Parathyroid adenoma (tissue), 2 donors: Measurements from ENCODE around the gene POLR1E.

Experiments used
- H2AFZ ChIP-seq: fragments of 300-600 bp; sonication (generic); one replicate; pipeline ENCODE4 v1.7.0; 2017; ENCODE audit warnings: antibody characterized with exemption, mild to moderate bottlenecking
- H3K27ac ChIP-seq: fragments of 300-600 bp; sonication (generic); one replicate; pipeline ENCODE4 v1.7.0; 2017
- H3K27me3 ChIP-seq: fragments of 300-600 bp; sonication (generic); one replicate; pipeline ENCODE4 v1.7.0; 2017; ENCODE audit warnings: low read length; ENCODE audit not compliant: control insufficient read depth, insufficient read depth
- H3K36me3 ChIP-seq: fragments of 300-600 bp; sonication (generic); one replicate; pipeline ENCODE4 v1.7.0; 2017; ENCODE audit warnings: low read length; ENCODE audit not compliant: control insufficient read depth, insufficient read depth
- H3K4me1 ChIP-seq: fragments of 300-600 bp; sonication (generic); one replicate; pipeline ENCODE4 v1.7.0; 2017; ENCODE audit warnings: control low read depth
- H3K4me2 ChIP-seq: fragments of 300-600 bp; sonication (generic); one replicate; pipeline ENCODE4 v1.7.0; 2017; ENCODE audit warnings: low read length
- H3K4me3 ChIP-seq: fragments of 300-600 bp; sonication (generic); one replicate; pipeline ENCODE4 v1.7.0; 2017; ENCODE audit warnings: low read depth, low read length
- H3K79me2 ChIP-seq: fragments of 300-600 bp; sonication (generic); one replicate; pipeline ENCODE4 v1.7.0; 2017; ENCODE audit warnings: control low read depth
- H3K9ac ChIP-seq: fragments of 300-600 bp; sonication (generic); one replicate; pipeline ENCODE4 v1.7.0; 2017; ENCODE audit warnings: mild to moderate bottlenecking
- H3K9me3 ChIP-seq: fragments of 300-600 bp; sonication (generic); one replicate; pipeline ENCODE4 v1.7.0; 2017; ENCODE audit warnings: low read length; ENCODE audit not compliant: control insufficient read depth
- TF ChIP-seq, protein P1 (sequence below): fragments of 300-600 bp; sonication (generic); IDR thresholded peaks from one replicate; pipeline ENCODE4 v1.7.0; 2017; ENCODE audit warnings: antibody characterized with exemption, mild to moderate bottlenecking
- donor health status: primary hyperparathyroidism.

POLR1E gene

DNA sequence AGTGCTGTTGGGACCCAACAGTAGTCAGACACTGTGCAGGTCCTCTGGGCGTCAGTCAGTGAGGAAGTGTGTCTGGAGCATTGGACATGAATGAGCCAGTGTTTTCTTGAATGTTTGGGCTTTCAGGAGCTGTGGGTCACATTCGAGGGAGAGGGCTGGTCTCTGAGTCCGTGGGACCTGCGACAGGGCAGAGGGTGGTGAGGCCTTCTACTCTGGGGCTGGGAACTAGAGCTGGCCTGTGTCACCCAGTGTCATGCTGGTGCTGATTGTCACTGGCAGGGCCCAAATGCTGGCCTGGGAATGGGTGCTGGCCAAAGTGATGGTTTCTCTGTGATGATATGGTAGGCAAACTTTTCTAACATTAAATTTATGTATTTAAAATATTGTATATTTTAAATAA is 10.3 kb downstream of the POLR1E start:
- no peak overlapping the region for H3K9ac ChIP-seq
- H3K27me3 ChIP-seq: no peaks in the 10 kb centered on the region
- no peak overlapping the region for H2AFZ ChIP-seq
- no peaks in the 10 kb centered on the region for H3K36me3 ChIP-seq
- no peaks in the 10 kb centered on the region for H3K79me2 ChIP-seq
- H3K4me2 ChIP-seq: no peak overlapping the region
- no peaks in the 10 kb centered on the region for H3K9me3 ChIP-seq
- H3K4me3 ChIP-seq: no peak overlapping the region
- H3K27ac ChIP-seq: no peak overlapping the region
- TF ChIP-seq, protein P1, sequence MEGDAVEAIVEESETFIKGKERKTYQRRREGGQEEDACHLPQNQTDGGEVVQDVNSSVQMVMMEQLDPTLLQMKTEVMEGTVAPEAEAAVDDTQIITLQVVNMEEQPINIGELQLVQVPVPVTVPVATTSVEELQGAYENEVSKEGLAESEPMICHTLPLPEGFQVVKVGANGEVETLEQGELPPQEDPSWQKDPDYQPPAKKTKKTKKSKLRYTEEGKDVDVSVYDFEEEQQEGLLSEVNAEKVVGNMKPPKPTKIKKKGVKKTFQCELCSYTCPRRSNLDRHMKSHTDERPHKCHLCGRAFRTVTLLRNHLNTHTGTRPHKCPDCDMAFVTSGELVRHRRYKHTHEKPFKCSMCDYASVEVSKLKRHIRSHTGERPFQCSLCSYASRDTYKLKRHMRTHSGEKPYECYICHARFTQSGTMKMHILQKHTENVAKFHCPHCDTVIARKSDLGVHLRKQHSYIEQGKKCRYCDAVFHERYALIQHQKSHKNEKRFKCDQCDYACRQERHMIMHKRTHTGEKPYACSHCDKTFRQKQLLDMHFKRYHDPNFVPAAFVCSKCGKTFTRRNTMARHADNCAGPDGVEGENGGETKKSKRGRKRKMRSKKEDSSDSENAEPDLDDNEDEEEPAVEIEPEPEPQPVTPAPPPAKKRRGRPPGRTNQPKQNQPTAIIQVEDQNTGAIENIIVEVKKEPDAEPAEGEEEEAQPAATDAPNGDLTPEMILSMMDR: no peak
- H3K4me1 ChIP-seq: no peaks in the 10 kb centered on the region

DNA sequence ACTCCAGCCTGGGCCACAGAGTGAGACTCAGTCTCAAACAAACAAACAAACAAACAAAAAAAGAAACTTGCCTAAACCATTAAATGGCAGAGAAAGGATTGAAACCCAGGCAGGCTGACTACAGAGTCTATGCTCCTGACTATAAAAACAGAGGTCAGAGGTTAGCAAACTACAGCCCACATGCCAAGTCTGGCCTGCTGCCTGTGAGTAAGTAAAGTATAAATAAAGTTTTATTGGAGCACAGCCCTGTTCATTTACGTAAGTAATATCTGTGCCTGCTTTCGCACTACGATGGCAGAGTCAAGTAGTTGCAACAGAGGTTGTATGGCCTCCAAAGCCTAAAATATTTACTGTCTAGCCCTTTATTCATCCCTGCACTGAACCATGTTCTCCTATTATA is 11.6 kb downstream of the POLR1E start:
- H3K36me3 ChIP-seq: no peaks in the 10 kb centered on the region
- H3K79me2 ChIP-seq: no peaks in the 10 kb centered on the region
- H3K4me3 ChIP-seq: no peak overlapping the region
- no peaks in the 10 kb centered on the region for H3K27me3 ChIP-seq
- H3K9ac ChIP-seq: no peak overlapping the region
- no peak overlapping the region for H3K4me2 ChIP-seq
- TF ChIP-seq, protein P1: no peak
- no peak overlapping the region for H3K27ac ChIP-seq
- H3K4me1 ChIP-seq: no peaks in the 10 kb centered on the region
- H3K9me3 ChIP-seq: no peaks in the 10 kb centered on the region
- no peak overlapping the region for H2AFZ ChIP-seq

DNA sequence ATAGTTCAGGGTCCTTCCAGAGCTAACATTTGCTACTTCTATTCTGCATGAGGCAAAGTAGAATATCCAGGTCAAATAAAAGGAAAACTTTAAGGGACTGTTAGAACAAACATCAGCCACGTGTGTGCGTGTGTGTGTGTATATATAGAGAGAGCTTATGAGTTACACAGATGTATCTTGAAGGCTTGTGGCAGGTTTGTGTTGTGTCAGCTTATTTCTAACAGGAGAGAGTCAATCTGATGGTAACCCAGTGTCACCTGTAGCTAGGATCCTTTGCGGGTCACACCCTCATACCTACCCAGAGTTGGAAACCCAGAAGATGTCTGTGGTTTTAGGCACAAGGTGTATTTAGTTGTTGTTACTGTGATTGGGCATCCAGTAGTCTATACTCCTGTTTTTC is 12.7 kb downstream of the POLR1E start:
- Histone ChIP-seq H3K27ac (no peak overlapping the region), H3K4me1 (no peaks in the 10 kb centered on the region), H2AFZ (no peak overlapping the region), H3K4me2 (no peak overlapping the region), H3K9me3 (no peaks in the 10 kb centered on the region), H3K27me3 (no peaks in the 10 kb centered on the region), H3K4me3 (no peak overlapping the region), H3K79me2 (no peaks in the 10 kb centered on the region), H3K36me3 (no peaks in the 10 kb centered on the region), H3K9ac (no peak overlapping the region)
- TF ChIP-seq, protein P1: no peak

DNA sequence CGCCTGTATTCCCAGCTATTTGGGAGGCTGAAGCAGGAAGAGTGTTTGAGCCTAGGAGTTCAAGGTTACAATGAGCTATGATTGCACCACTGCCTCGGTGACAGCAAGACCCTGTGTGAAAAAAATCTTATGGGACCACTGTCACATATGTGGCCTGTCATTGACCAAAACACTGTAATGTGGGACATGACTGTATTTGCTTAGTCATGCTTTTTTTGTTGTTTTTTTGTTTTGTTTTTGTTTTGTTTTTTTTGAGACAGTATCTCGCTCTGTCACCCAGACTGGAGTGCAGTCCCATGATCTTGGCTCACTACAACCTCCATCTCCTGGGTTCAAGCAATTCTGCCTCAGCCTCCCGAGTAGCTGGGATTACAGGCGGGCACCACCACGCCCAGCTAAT is 13.5 kb downstream of the POLR1E start:
- no peaks in the 10 kb centered on the region for H3K36me3 ChIP-seq

DNA sequence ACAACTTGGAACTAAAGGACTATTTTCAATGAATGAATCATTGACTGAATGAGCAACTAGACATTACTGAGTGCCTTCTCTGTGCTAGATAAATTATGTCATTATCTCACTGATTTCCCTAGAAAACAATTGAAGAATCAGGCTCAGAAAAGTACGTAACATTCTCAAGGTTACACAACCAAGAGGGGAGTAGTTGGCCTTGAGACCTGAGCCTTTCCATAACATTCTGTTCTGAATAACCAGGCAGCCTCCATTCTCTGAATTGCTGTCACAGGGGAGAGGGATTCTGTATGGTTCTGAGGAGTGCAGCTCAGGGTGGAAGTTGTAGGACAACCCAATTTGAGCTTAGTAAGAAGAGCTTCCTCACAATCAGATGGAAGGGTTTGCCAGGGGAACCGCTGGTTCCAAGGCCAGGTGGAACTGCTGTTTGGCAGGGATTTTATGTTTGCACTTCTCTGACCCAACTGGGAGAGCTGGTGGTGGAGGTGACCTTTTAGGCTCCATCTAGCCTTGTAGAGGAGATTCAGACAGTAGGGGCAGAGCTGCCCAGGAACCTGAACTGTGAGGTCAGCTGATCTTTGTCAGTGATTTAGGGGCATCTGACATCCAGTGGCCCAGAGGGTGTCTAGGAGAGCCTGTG is 16.3 kb downstream of the POLR1E start:
- Histone ChIP-seq H3K4me1 (no peaks in the 10 kb centered on the region), H3K79me2 (no peaks in the 10 kb centered on the region), H3K9me3 (no peaks in the 10 kb centered on the region), H3K27ac (no peak overlapping the region), H3K27me3 (no peaks in the 10 kb centered on the region), H3K36me3 (no peaks in the 10 kb centered on the region), H3K4me3 (no peak overlapping the region), H2AFZ (no peak overlapping the region), H3K4me2 (no peak overlapping the region), H3K9ac (no peak overlapping the region)
- TF ChIP-seq, protein P1: no peak

More for the DNA sequence above, 13.5 kb downstream of the POLR1E start:
- Histone ChIP-seq H3K4me3 (no peak overlapping the region), H2AFZ (no peak overlapping the region), H3K79me2 (no peaks in the 10 kb centered on the region), H3K9me3 (no peaks in the 10 kb centered on the region), H3K27ac (no peak overlapping the region), H3K9ac (no peak overlapping the region), H3K4me1 (no peaks in the 10 kb centered on the region), H3K27me3 (no peaks in the 10 kb centered on the region), H3K4me2 (no peak overlapping the region)
- TF ChIP-seq, protein P1: no peak
